ENCODE results near the gene MROH2B.

Gene MROH2B

DNA sequence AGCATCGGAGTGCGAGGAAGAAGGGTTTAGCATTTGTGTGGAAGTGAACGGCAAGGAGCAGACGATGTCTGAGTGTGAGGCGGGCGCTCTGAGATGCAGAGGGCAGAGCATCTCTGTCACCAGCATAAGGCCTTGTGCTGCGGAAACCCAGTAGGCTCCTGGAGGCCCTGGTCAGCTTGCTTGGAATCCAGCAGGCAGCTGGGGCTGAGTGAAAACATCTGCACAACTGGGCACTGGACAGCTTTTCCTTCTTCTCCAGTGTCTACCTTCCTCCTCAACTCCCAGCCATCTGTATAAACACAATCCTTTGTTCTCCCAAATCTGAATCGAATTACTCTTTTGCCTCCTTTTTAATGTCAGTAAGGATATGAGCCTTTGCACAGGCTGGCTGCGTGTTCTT, 89.7 kb downstream of the MROH2B start:
- Histone ChIP-seq H3K27ac (ENCODE audit: low read length) (no peak overlapping the region), H3K4me1 (ENCODE audit: low read length) (no peaks in the 10 kb centered on the region), H3K27me3 (replicated peaks; ENCODE audit: insufficient read depth, low read length) (no peaks in the 10 kb centered on the region), H2AFZ (ENCODE audit: low read length) (no peak overlapping the region), H3F3A (ENCODE audit: insufficient read depth, low read length) (no peaks in the 10 kb centered on the region), H3K79me2 (ENCODE audit: low read length) (no peaks in the 10 kb centered on the region), H3K4me2 (ENCODE audit: low read depth, low read length) (no peak overlapping the region), H4K20me1 (ENCODE audit: insufficient read depth, low read length) (no peaks in the 10 kb centered on the region), H3K4me3 (ENCODE audit: low read length) (no peak overlapping the region), H3K9me2 (replicated peaks; ENCODE audit: insufficient read depth, low read length) (no peaks in the 10 kb centered on the region), H3K9me3 (replicated peaks; ENCODE audit: insufficient read depth, low read length) (no peaks in the 10 kb centered on the region), H3K36me3 (replicated peaks; ENCODE audit: insufficient read depth, low read length) (no peaks in the 10 kb centered on the region), H3K9ac (ENCODE audit: low read length) (no peak overlapping the region)
- TF ChIP-seq CTCF (IDR thresholded peaks at IDR 0.05; ENCODE audit: low read length) (no peak), EZH2phosphoT487 (IDR thresholded peaks at IDR 0.05; ENCODE audit: low read length) (no peak), EZH2 (optimal IDR thresholded peaks at IDR 0.05; ENCODE audit: low read depth, low read length) (no peak)
- no peak for DNase-seq

DNA sequence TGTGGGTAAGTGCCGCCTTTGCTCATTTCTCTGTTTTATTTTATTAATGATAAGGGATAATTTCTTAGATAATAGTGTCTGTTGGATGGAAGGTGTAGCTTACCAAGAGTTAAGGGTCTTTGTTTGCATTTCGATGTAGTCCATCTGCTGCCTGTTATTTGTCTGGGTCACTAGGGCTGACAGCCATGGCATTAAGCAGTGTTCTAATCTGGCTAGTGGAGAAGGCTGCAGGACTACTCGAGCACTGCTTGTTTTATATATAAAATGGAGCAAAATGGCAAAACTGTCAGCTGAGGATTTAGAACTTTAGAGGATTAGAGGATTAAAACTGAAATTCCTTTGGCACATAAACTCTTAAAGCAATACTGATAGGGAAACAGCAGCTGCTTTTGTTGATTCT, 94.3 kb downstream of the MROH2B start:
- Histone ChIP-seq H3K27ac (ENCODE audit: low read length) (no peak overlapping the region), H3K4me1 (ENCODE audit: low read length) (peaks cover 3% of the 10 kb centered on the region; the same call in 1 of the 2 replicates), H2AFZ (ENCODE audit: low read length) (no peak overlapping the region), H3K9me3 (replicated peaks; ENCODE audit: insufficient read depth, low read length) (no peaks in the 10 kb centered on the region), H3K9ac (ENCODE audit: low read length) (no peak overlapping the region), H3K4me2 (ENCODE audit: low read depth, low read length) (no peak overlapping the region), H3K9me2 (replicated peaks; ENCODE audit: insufficient read depth, low read length) (no peaks in the 10 kb centered on the region), H3F3A (ENCODE audit: insufficient read depth, low read length) (no peaks in the 10 kb centered on the region), H3K27me3 (replicated peaks; ENCODE audit: insufficient read depth, low read length) (no peaks in the 10 kb centered on the region), H4K20me1 (ENCODE audit: insufficient read depth, low read length) (no peaks in the 10 kb centered on the region), H3K79me2 (ENCODE audit: low read length) (no peaks in the 10 kb centered on the region), H3K36me3 (replicated peaks; ENCODE audit: insufficient read depth, low read length) (no peaks in the 10 kb centered on the region), H3K4me3 (ENCODE audit: low read length) (no peak overlapping the region)
- DNase-seq: no peak
- TF ChIP-seq CTCF (IDR thresholded peaks at IDR 0.05; ENCODE audit: low read length) (no peak), EZH2phosphoT487 (IDR thresholded peaks at IDR 0.05; ENCODE audit: low read length) (no peak), EZH2 (optimal IDR thresholded peaks at IDR 0.05; ENCODE audit: low read depth, low read length) (no peak)

GRCh38 chr5:40976041-40976440, 95.1 kb downstream of the MROH2B start:
- Histone ChIP-seq H3K36me3 (replicated peaks; ENCODE audit: insufficient read depth, low read length) (no peaks in the 10 kb centered on the region), H2AFZ (ENCODE audit: low read length) (no peak overlapping the region), H3K27ac (ENCODE audit: low read length) (no peak overlapping the region), H3K4me3 (ENCODE audit: low read length) (no peak overlapping the region), H3K4me2 (ENCODE audit: low read depth, low read length) (no peak overlapping the region), H3K9ac (ENCODE audit: low read length) (no peak overlapping the region), H4K20me1 (ENCODE audit: insufficient read depth, low read length) (no peaks in the 10 kb centered on the region), H3K27me3 (replicated peaks; ENCODE audit: insufficient read depth, low read length) (no peaks in the 10 kb centered on the region), H3K4me1 (ENCODE audit: low read length) (peaks cover 3% of the 10 kb centered on the region; the same call in 1 of the 2 replicates), H3K79me2 (ENCODE audit: low read length) (no peaks in the 10 kb centered on the region), H3F3A (ENCODE audit: insufficient read depth, low read length) (no peaks in the 10 kb centered on the region), H3K9me2 (replicated peaks; ENCODE audit: insufficient read depth, low read length) (no peaks in the 10 kb centered on the region), H3K9me3 (replicated peaks; ENCODE audit: insufficient read depth, low read length) (no peaks in the 10 kb centered on the region)
- no peak for DNase-seq
- TF ChIP-seq CTCF (IDR thresholded peaks at IDR 0.05; ENCODE audit: low read length) (no peak), EZH2phosphoT487 (IDR thresholded peaks at IDR 0.05; ENCODE audit: low read length) (no peak), EZH2 (optimal IDR thresholded peaks at IDR 0.05; ENCODE audit: low read depth, low read length) (no peak)

Measured in MM.1S (cell line).